NK-92 (cell line): ENCODE measurements around the gene JAML.

Source experiments
- DNase-seq: peaks from one replicate; lab custom pipeline; 2025; ENCODE audit not compliant: unreplicated experiment; lab: John Stamatoyannopoulos, UW

JAML gene

DNA sequence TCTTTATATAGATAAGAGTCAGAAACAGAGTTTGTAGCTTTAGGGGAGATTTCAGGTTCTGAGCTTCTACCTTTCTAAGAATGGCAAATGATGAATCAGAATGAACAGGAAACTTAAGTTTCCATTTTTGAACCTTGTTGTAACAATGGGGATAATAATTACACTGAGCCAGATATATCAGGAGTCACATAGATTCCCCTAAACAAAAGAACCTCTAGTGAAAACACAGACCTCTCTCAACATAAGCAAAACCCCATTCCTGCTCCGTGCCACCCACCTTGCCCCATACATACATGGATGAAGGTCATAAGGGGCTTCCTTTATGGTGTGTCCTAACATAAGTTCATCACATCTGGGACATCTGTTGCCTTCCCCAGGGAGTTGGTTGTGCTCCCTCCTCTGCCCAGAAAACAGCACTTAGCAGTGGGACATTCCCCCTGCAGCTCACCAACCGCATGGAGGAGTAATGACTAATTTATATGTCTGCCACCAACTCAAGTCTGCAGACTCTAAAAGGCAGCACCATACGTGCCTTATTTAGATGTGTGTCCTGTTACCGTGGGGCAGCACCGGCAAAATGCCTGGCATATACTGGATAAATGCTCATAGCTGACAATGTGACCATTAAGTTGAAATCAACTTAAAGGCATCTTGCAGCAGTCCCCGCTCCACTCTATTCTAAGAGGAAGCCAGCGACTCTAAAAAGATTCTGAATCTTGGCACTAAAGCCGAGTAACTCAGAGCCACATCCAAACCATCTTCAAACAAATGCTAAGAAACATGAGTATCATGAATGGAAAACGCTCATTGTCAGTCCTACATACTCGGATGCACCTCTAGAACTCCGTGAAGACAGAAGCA lies 8.0 kb downstream of the JAML start:
- DNase-seq: no peak

DNA sequence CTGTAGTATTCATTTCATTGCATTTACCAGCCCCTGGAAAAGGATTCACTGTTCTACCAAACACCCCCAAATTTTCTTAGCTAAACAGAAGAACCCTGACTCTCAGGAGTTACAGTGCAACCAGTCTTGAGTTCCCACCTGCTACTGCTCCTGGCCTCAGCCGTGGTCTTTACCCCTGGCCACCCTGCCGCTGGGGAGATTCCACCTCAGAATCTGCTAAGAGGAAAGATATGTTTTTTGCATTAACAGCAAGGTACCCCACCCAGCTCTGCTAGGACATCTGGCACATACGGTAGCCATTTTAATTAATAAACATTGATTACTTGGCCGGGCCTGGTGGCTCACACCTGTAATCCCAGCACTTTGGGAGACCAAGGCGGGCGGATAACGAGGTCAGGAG lies 9.0 kb downstream of the JAML start:
- no peak for DNase-seq

DNA sequence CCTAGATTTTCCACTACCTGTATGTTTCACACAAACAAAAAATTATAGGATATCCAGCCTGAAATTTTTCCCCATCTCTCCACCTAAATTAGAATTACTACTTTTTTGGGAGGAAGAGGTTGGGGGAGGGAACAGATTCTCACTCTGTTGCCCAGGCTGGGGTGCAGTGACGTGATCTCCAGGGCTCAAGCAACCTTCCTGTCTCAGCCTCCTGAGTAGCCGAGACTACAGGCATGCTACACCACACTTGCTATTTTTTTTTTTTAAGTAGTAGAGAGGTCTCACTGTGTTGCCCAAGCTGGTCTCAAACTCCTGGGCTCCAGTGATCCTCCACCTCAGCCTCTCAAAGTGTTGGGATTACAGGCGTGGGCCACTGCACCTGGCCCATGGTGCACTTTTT lies 9.5 kb downstream of the JAML start:
- no peak for DNase-seq

DNA sequence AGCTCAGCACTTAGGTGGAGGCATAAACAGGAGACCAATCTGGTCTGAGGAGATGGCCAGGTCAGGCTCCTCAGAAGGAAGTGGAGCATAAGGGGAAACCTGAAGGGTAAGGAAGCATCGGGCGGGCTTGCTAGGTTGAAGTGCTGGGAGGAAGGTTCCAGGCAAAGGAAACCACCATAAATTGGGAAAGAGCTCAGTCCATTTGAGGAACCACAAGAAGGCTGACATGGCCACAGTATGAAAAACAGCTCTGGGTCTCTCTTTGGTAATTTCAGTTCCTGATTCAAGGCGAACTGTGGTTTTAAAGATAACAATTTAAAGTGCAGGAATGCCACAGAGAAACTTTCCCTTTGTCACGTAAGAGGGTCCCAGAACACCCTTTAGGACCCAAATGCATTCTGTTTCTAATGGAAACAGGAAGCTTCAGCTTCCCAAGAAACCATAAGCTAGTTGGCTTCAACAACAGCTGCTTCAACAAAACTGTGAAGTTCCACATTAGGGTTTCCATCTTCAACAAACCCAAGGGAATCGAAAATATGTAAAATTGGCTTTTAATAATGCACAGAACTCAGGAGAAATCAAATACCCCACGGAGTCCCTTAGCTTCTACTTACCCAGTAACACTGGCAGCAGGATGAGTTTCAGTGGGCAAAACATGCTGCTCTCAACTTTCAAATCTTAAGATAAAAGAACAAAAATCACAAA lies 10.4 kb downstream of the JAML start:
- DNase-seq: no peak

DNA sequence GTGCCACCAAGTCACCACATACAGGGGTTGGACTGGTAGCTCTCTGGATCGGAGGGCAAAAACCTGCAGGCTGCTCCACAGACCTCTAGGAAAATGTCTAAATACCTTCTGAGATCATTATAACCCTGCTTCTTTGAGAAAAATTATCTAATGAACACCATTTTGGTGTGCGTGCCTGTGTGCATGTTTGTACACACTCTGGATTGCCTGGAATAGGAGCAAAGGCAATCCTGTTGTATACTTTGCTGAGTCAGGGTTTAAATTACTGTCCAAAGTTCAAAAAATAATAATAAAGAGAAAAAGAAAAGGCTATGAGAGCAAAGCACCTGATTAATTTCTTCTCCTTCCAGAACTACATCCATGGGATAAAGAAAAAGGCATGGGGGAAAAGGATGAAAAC lies 11.0 kb downstream of the JAML start:
- no peak for DNase-seq

DNA sequence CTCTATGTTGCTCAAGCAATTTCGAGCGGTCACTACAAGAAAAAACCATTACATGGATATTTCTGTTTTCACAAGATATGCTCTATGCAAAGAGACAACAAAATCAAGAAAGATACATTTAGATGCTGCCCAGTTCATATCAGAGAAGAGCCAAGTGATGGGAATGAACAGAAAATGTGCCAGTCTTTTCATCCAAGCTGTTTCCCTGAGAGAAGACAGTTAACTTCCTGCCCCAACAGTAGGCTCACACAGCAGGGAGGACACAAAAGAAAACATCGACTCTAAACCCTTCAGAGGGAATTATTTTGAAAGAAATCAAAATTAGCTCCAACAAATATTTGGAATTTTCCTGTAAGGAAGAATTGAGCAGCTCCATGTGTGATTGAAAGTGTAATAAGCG lies 11.6 kb downstream of the JAML start:
- no peak for DNase-seq

DNA sequence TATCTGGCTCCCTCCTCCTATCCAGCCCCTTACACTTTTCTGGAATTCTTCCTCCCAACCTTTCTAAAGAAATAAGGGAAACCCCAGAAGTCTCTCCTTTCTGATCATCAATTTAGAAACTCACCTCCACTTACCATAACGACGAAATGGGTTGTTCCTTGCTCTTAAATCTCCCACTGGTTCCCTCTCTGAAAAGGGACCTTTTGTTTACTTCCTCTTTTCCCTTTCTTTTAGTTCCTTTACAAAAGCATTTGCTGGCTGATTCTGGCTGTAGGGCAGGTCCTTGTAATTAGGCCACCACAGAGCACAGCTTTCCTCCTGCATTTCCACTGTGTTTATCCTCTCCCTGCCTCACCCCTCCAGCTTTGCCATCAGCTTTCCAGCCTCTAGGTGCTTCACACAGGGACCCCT lies 12.0 kb downstream of the JAML start:
- DNase-seq: no peak

DNA sequence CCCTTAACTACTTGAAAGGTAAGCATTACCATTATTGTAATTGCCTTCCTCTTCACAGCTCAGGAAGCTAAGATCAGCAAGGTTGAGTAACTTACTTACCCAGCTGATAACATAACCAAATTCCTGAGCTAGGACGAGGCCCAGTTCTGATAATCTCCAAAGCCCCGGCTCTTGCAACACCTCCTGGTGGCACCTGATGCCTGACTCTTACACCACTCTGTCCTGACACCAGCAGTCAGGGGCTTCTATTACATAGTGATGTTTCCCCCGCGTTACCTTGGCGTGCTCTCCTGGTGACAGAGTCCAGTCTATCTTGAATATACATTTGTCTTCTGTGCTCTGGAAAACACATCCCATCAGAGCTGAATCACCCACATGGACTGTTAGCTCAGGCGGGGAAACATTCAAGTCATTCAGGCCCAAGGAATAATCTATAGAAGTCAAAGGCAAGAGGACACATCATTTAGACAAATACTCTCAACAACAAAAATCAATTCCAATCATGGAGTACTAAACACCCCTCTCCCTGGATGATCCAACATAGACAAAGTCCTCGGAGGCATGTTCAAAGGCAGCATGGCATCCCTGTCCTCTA lies 12.6 kb downstream of the JAML start:
- DNase-seq: no peak

DNA sequence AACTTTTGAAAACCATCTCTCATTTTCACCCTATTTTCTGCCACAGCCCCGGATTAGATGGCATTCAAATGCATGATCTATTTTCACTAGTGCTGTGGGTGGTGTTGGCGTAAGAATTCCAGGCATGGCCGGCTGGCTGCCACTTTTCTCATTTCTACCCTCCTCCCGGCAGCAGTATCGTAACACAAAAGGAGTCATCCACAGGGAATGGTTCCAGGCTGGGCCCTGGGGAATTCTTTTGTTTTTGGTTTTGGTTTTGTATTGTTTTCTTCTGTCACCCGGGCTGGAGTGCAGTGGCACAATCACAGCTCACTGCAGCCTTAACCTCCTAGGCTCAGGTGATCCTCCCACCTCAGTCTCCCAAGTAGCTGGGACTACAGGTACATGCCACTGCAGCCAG lies 13.8 kb downstream of the JAML start:
- DNase-seq: no peak

DNA sequence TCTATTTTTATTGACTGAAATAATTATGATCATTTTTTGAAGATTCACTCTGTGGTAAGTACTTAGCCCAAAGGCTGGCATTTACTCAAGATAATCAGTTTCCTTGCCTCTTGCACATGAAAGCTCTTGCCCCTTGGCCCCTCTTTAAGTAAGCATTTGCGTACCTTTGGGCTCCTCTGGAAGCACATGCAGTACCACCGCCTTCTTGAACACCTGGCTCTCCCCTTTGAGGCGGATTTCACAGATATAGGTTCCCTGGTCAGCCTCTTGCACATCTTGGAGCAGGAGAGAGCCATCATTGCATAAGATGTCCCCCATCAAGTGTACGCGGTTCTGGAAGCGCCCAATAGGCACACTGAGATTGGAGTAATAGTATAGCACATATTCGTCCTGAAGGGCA lies 14.5 kb downstream of the JAML start:
- DNase-seq: no peak

DNA sequence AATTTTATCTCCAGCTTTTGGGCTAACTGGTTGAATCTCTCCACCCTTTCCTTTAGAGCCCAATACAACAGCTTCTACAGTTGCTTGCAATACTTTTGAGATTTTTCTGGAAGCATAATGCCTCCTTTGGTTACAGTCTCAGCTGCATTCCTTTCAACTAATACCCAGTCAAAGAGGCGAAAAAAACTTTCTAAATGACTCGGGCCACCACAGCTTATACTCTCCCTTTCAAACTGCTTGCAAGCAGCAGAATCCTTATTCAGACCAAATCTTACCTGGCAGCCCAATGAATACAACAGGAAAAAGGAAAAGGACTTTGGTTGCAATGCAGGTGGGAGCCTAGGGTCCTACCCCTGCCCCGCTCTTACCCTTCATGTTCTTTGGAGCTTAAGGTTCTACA lies 15.8 kb downstream of the JAML start:
- DNase-seq: no peak

DNA sequence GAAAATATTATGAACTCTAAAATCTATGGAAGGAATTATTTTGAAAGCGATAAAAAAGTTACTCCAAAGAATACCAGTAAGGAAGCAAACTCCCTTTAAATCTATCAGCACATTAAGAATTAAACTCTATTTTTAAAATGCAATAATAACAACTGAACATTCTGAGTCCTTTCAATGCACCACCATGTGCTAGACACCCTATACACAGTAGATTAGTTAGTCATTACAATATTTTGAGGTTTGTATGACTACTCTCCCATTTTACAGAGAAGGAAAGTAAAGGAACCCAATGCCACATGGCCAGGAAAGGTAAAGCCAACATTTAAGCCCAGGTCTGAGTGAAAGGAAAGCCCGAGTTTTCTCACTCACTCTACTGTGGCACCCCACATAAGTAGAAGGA lies 17.7 kb downstream of the JAML start:
- no peak for DNase-seq

DNA sequence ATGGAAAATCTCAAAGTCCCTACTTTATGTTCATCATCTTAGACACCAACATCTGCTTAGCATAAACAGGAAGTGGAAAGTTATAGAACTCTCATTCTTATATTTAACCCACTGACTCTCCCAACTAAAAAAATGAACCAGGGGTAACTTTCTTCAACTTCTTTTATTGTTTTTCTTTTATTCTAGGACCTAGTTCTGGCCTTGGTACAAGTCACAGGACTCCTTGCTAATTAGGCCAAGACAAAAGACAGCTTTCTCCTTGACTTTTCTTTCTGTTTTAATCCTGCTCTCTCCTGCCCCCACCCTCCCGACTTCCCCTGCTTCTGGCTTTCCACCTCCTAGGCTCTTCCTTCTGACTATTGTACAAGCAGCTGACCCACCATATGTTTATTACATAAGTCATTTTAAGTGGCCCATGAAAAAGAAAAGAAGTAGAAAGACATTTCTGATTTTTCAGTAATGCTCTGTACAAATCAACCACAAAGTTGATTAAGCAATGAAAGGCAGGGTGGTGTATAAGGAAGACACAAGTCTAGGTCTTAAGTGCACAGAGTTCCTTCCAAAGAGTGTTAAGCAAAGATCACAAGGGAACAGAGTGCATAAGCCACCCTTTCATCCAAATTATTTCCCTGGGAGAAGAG lies 18.3 kb downstream of the JAML start:
- no peak for DNase-seq

DNA sequence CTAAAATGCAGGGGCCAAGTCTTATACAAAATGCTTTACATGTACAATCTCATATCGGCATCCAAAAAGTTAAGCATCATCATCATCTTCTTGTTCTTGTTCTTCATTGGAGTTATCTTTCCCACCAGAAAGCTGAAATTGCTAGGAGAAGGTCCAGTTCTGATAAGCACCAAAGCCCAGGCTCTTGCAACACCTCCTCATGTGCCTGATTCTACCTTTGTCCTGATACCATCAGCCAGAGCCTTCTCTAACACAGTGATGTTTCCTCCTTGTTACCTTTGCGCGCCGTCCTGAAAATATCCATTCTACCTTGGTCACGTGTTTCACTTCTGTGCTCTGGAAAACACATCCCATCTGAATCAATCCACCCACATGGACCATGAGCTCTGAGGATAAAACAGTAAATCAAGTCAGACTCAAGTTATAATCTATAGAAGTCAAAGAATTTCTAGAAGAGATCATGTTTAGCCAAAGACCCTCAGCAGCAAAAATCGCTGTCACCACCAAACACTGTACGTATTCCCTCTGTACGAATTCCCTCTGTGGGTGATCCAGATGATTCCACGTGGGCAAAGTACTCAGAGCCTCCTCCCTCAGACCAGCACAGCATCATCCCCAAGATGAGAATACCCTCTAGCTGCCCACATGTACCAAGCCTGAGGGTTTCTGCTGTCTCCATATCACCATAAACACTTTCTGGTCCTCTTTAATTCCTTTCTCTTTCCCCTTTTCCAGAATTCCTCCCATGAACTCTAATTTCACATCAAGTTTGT lies 19.0 kb downstream of the JAML start:
- DNase-seq: no peak

DNA sequence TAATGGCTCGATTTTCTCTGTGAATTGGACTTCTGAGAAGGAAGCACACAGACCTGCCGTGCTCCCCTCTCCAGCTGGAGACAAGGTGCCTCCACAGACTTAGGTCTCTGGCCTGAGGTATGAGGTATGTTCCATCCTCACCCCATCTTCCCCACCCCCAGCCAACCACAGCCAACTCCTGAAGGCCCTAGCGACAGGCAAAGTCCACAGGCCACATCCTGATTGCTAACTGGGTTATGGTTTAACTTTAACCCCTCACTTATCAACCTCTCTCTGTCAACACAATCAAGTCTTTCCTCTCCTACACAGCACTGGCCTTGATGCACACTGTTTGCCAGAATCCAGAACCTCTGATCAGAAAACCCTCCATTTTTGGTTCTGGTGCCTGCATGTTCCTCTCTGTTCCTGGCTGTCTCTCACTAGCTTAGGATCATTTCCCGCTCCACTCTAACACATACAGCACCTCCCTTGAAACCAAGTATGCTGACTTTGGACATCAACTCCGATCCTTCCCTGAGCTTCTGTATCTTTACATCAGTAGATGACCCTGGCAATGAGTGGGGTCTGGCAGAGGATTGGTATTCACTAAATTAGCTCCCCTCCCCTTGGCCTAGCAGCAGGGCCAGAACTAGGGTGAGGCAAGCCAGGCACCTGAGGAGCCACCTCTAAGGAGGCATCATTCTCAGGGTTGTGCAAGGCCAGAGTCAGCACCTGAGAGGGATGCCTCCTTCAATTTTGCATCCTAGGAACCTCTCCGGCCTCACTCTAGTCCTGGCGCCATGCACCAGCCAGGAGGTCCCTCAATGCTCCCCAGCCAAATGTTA lies 22.0 kb downstream of the JAML start:
- no peak for DNase-seq

DNA sequence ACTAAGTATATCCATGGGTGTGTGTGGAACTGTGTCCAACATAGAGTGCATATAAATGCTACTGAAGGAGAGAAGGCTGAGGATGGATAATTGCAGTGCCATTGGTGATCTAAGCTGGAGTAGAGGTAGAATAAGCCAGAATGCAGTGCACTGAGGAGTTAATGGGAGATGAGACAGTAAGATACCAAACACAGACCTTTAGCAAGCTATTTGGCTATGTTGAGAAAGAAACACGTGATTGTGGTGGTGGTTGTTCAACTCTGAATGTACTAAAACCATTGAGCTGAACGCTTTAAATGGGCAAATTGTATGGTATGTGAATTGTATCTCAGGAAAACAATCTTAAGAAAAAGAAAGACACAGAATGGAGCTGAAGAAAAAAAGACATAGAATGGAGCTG lies 22.8 kb downstream of the JAML start:
- DNase-seq: no peak

DNA sequence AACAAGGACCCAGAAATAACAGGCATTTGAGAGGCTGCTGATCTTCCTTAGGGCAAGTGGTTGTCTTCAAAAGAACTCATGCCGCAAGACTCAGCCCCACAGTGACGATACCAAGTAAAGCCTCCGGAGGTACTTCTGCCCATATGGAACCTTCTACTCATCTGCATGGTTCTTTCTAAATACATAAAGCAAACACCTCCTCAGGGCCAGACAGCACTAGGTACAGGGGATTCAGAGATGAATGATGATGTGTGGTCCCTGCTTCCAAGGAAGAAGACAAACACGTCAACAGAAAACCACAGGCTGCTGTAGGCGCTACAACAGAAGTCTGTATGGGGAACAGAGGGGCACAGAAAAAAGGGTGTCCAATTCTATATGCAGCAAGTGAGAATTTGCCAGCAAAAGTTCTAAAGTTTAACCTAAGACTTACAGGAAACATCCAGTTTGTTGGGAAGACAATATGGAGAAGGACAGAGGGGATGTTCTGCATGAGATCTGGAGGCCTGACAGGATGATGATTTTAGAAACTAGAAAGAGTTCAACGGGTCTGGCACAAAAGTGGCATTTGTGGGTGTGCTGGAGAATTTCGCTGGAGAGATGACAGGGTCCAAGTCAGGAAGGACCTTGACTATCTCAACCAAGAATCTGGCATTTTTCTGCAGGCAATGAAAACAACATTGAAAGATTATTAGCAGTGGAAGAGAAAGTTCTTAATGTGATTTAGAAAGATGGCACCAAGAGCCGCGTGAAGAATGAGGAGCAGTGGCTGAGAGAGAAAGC lies 23.7 kb downstream of the JAML start:
- DNase-seq: no peak

DNA sequence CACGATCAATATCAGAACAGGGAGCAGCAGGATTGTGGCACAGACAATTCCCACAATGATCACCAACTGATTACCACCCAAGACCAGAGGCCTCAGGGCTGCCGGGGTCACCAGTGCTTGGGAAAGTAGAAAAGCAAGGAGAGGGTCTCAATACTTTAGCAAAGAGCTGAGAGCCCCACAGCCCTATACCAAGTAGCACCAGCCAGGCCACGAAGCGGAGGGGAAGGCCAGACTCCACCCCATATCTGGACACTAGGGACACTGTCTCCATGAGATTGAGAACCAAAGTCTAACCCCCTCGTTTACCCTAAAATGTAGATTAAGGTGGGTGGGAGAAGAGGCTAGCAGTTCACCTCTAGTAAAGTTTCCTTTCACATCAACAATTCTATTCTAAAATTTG lies 24.3 kb downstream of the JAML start:
- DNase-seq: no peak

DNA sequence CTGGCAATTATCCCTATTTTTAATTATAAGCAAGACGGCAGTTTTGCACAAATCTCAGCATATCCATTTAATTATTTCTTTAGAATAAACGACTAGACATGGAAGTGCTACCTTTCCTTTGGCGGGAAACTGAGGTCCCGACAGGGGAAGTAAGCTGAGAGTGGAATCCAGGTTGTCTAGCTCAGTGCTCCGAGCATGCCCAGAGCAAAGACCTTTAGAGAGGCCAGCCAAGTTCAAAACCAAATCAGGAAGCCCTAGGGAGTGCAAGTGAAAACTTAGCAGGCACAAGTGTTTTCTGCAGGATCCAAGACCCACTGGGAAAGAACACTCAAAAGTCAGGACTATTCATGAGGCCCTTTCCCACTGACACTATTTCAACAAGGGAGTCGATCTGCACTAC lies 25.7 kb downstream of the JAML start:
- no peak for DNase-seq
